Amygdala (tissue), 56 donors: ENCODE results near the gene GSG1L.

Source experiments
- DNase-seq, 56 donors: peaks; one replicate each; lab custom pipeline; 2025; lab: John Stamatoyannopoulos, UW

GSG1L gene

GRCh38 chr16:27803775-27804549, 259.6 kb downstream of the GSG1L start:
- DNase-seq: no peak

GRCh38 chr16:27802664-27803439, 260.7 kb downstream of the GSG1L start:
- no peak for DNase-seq

- DNase-seq: peak in 2 of 56 donors; percentile 7 to 36
These were observed 262.1 kb downstream of the GSG1L start for GRCh38 chr16:27801289-27801945.

GRCh38 chr16:27800817-27801216, 262.7 kb downstream of the GSG1L start:
- DNase-seq: no peak

GRCh38 chr16:27799896-27800295, 263.6 kb downstream of the GSG1L start:
- DNase-seq: no peak

GRCh38 chr16:27798241-27798640, 265.3 kb downstream of the GSG1L start:
- DNase-seq: peak in 16 of 56 donors; percentile 8 to 53 (median 32)

GRCh38 chr16:27795992-27796614, 267.4 kb downstream of the GSG1L start:
- no peak for DNase-seq

- DNase-seq: no peak
These were observed 270.3 kb downstream of the GSG1L start for GRCh38 chr16:27793249-27793622.

- no peak for DNase-seq
These were observed 270.8 kb downstream of the GSG1L start for GRCh38 chr16:27792486-27793248.

GRCh38 chr16:27791404-27791719, 272.2 kb downstream of the GSG1L start:
- no peak for DNase-seq

GRCh38 chr16:27790546-27791403, 272.7 kb downstream of the GSG1L start:
- DNase-seq: peak in 2 of 56 donors; percentile 6 to 16

- DNase-seq: no peak
These were observed 273.8 kb downstream of the GSG1L start for GRCh38 chr16:27789595-27790241.

GRCh38 chr16:27789150-27789549, 274.4 kb downstream of the GSG1L start:
- DNase-seq: no peak

- no peak for DNase-seq
These were observed 275.8 kb downstream of the GSG1L start for GRCh38 chr16:27787665-27788064.

- DNase-seq: peak in 3 of 56 donors; percentile 35 to 41 (median 38)
These were observed 276.4 kb downstream of the GSG1L start for GRCh38 chr16:27786923-27787625.

- DNase-seq: peak in 2 of 56 donors; percentile 16 to 34
These were observed 277.1 kb downstream of the GSG1L start for GRCh38 chr16:27786221-27786922.

GRCh38 chr16:27785307-27785678, 278.2 kb downstream of the GSG1L start:
- DNase-seq: no peak
